GM12891 (cell line): ENCODE data around the gene KLB.

Source experiments
- PAX5 ChIP-seq: IDR thresholded peaks from 2 replicates; pipeline ENCODE4 v1.6.1; 2011; ENCODE audit warnings: low read length, moderate library complexity, mild to moderate bottlenecking; ENCODE audit not compliant: insufficient read depth, severe bottlenecking
- POLR2A ChIP-seq: IDR thresholded peaks from 2 replicates; pipeline ENCODE4 v1.6.1; 2011; ENCODE audit warnings: low read depth, low read length, control low read depth
- POLR2AphosphoS5 ChIP-seq: IDR thresholded peaks from 2 replicates; pipeline ENCODE4 v1.6.1; 2011; ENCODE audit warnings: low read depth, low read length, control low read depth
- POU2F2 ChIP-seq: IDR thresholded peaks from 2 replicates; pipeline ENCODE4 v1.6.1; 2011; ENCODE audit warnings: low read depth, mild to moderate bottlenecking, control low read depth, low read length, moderate library complexity
- SPI1 ChIP-seq: IDR thresholded peaks from 2 replicates; pipeline ENCODE4 v1.6.1; 2011; ENCODE audit warnings: low read depth, low read length, control low read depth
- TAF1 ChIP-seq: IDR thresholded peaks from 2 replicates; pipeline ENCODE4 v1.6.1; 2011; ENCODE audit warnings: low read depth, low read length, control low read depth

DNA sequence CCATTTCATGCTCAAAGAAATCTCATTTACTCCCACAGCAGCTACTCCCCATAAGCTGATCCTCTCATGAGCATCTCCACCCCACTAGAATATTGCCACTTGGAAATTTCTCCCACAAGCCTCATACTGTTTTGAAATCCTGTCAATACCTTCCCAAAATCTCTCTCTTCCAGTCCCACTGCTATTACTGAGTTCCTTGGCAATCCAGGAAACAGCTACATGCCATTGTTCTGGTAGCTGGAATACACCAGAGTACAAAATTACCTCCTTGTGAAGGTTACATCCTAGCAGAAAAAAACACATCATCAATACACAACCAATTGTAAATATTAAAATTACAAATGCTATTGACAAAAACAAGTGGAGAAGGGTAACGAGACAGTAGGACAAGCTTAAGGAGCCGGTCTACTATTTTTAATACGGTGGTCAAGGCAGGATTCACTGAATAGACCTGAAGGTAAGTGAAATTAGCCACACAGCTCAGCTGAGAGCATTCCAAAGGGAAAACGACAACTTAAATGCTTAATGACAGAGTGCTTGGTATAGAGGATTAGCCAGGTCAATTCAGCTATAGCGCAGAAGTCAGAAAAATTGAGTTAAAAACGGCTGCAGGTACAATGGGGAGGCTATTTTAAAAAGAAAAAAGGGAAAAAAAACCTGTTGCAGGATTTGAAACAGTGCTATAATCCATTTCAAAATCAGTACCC lies 45.6 kb downstream of the KLB start:
- TF ChIP-seq POLR2AphosphoS5 (no peak), POLR2A (peak; percentile 20; the same call in 1 of the 2 replicates), SPI1 (no peak), PAX5 (no peak), TAF1 (no peak), POU2F2 (no peak)
